Panc1 (cell line): ENCODE measurements around the gene PLPP1.

Source experiments
- CTCF ChIP-seq: fragments of 450-650 bp; IDR thresholded peaks from 2 replicates; pipeline ENCODE4 v1.5.1; 2017; ENCODE audit warnings: mild to moderate bottlenecking
- POLR2AphosphoS5 ChIP-seq: IDR thresholded peaks from 2 replicates; pipeline ENCODE4 v1.6.1; 2012; ENCODE audit warnings: mild to moderate bottlenecking, low read depth, low read length, moderate library complexity
- TF ChIP-seq, protein P1 (sequence below), 2 experiments: IDR thresholded peaks; 2 replicates each; pipeline ENCODE4 v1.6.1; 2011 to 2012; ENCODE audit warnings: low read depth in 2 of 2, control low read depth in 1 of 2, low read length in 1 of 2, mild to moderate bottlenecking in 1 of 2, moderate library complexity in 1 of 2; ENCODE audit not compliant: insufficient read depth in 1 of 2

DNA sequence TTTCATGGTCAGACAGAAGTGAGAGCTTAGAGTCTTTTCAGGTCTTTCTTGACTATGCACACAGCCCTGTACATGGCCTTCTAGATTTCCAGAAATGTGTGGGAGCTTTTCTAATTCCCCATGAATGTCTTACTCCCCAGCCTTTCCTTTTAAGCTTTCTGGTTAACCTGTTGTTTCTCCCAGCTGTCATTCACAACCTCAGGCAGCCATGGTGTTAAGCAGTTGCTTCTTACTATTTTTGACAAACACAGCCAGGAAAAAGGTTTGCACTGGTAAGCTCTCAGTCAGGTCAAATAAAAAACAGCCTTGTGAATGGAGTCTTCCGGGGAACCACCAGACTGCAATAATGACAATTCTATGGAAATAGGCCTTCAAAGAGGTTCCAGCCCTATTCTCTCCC, 142.1 kb downstream of the PLPP1 start:
- TF ChIP-seq CTCF (no peak), POLR2AphosphoS5 (no peak)
- TF ChIP-seq, protein P1, sequence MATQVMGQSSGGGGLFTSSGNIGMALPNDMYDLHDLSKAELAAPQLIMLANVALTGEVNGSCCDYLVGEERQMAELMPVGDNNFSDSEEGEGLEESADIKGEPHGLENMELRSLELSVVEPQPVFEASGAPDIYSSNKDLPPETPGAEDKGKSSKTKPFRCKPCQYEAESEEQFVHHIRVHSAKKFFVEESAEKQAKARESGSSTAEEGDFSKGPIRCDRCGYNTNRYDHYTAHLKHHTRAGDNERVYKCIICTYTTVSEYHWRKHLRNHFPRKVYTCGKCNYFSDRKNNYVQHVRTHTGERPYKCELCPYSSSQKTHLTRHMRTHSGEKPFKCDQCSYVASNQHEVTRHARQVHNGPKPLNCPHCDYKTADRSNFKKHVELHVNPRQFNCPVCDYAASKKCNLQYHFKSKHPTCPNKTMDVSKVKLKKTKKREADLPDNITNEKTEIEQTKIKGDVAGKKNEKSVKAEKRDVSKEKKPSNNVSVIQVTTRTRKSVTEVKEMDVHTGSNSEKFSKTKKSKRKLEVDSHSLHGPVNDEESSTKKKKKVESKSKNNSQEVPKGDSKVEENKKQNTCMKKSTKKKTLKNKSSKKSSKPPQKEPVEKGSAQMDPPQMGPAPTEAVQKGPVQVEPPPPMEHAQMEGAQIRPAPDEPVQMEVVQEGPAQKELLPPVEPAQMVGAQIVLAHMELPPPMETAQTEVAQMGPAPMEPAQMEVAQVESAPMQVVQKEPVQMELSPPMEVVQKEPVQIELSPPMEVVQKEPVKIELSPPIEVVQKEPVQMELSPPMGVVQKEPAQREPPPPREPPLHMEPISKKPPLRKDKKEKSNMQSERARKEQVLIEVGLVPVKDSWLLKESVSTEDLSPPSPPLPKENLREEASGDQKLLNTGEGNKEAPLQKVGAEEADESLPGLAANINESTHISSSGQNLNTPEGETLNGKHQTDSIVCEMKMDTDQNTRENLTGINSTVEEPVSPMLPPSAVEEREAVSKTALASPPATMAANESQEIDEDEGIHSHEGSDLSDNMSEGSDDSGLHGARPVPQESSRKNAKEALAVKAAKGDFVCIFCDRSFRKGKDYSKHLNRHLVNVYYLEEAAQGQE (IDR thresholded peaks at IDR 0.05; ENCODE audit: insufficient read depth in 1 of 2, low read depth in 2 of 2, low read length in 1 of 2), result no peak
